HG03139 (cell line): Measurements from ENCODE around the gene TRIM49.
"Not testable (repeated sequence)": the region's sequence is repeated elsewhere in the genome, so short reads cannot be mapped to it uniquely, and the experiment has no call there.

Experiments
- ATAC-seq: cut with Tn5 transposase; IDR thresholded peaks from one replicate; pipeline ENCODE4 v1.9.1; 2021; ENCODE audit not compliant: unreplicated experiment

The TRIM49 gene

GRCh38 chr11:89808475-89808874 is at the start of gene TRIM49:
TRIM49 (minus strand) TSS chr11:89808575; CDS start chr11:89804469, 4,106 bp downstream.
- ATAC-seq: not testable (repeated sequence)

GRCh38 chr11:89826694-89827093 is 18.3 kb upstream of the TRIM49 start:
- not testable (repeated sequence) for ATAC-seq

GRCh38 chr11:89820008-89820407 is 11.6 kb upstream of the TRIM49 start:
- ATAC-seq: not testable (repeated sequence)

- not testable (repeated sequence) for ATAC-seq
These were observed 5.2 kb upstream of the TRIM49 start for GRCh38 chr11:89813535-89813934.

- not testable (repeated sequence) for ATAC-seq
These were observed 20.8 kb downstream of the TRIM49 start for GRCh38 chr11:89787506-89788063.

- ATAC-seq: not testable (repeated sequence)
These were observed 22.6 kb downstream of the TRIM49 start for GRCh38 chr11:89785726-89786125.

- ATAC-seq: not testable (repeated sequence)
These were observed 57.6 kb downstream of the TRIM49 start for GRCh38 chr11:89750822-89751221.
